Measurements from ENCODE around the gene RAC3. TPM values are rescaled to one million over a fixed set of nuclear protein-coding genes. Genes with fewer than 3 reads are reported as not detected.

RAC3 gene
- total RNA-seq, 1 experiment from 2014 or later, result 120 TPM

- no peak for TF ChIP-seq ZNF274 (IDR thresholded peaks at IDR 0.05; ENCODE audit: low read depth, low read length)
- TF ChIP-seq POLR2AphosphoS5 (IDR thresholded peaks at IDR 0.05; ENCODE audit: low read depth, low read length), result no peak
- TF ChIP-seq EZH2 (IDR thresholded peaks at IDR 0.05), result no peak
- TF ChIP-seq POLR2A (IDR thresholded peaks at IDR 0.05; ENCODE audit: borderline replicate concordance, extremely low read depth, insufficient read depth, insufficient read length), result no peak
- TF ChIP-seq, protein P1, sequence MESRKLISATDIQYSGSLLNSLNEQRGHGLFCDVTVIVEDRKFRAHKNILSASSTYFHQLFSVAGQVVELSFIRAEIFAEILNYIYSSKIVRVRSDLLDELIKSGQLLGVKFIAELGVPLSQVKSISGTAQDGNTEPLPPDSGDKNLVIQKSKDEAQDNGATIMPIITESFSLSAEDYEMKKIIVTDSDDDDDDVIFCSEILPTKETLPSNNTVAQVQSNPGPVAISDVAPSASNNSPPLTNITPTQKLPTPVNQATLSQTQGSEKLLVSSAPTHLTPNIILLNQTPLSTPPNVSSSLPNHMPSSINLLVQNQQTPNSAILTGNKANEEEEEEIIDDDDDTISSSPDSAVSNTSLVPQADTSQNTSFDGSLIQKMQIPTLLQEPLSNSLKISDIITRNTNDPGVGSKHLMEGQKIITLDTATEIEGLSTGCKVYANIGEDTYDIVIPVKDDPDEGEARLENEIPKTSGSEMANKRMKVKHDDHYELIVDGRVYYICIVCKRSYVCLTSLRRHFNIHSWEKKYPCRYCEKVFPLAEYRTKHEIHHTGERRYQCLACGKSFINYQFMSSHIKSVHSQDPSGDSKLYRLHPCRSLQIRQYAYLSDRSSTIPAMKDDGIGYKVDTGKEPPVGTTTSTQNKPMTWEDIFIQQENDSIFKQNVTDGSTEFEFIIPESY (IDR thresholded peaks at IDR 0.05; ENCODE audit: extremely low read depth, insufficient replicate concordance, low read length), result no peak
- TF ChIP-seq RAD21 (IDR thresholded peaks at IDR 0.05; ENCODE audit: low read depth), result no peak
- TF ChIP-seq, protein P2, sequence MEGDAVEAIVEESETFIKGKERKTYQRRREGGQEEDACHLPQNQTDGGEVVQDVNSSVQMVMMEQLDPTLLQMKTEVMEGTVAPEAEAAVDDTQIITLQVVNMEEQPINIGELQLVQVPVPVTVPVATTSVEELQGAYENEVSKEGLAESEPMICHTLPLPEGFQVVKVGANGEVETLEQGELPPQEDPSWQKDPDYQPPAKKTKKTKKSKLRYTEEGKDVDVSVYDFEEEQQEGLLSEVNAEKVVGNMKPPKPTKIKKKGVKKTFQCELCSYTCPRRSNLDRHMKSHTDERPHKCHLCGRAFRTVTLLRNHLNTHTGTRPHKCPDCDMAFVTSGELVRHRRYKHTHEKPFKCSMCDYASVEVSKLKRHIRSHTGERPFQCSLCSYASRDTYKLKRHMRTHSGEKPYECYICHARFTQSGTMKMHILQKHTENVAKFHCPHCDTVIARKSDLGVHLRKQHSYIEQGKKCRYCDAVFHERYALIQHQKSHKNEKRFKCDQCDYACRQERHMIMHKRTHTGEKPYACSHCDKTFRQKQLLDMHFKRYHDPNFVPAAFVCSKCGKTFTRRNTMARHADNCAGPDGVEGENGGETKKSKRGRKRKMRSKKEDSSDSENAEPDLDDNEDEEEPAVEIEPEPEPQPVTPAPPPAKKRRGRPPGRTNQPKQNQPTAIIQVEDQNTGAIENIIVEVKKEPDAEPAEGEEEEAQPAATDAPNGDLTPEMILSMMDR (IDR thresholded peaks at IDR 0.05 in 2 of 3, conservative IDR thresholded peaks at IDR 0.05 in 1 of 3; ENCODE audit: borderline replicate concordance in 1 of 3, insufficient read depth in 1 of 3, low read depth in 2 of 3, low read length in 2 of 3), result no peak
- TF ChIP-seq, protein P3, sequence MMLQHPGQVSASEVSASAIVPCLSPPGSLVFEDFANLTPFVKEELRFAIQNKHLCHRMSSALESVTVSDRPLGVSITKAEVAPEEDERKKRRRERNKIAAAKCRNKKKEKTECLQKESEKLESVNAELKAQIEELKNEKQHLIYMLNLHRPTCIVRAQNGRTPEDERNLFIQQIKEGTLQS (IDR thresholded peaks at IDR 0.05), result no peak
- TF ChIP-seq CBX3 (IDR thresholded peaks at IDR 0.05; ENCODE audit: low read depth), result no peak
- Histone ChIP-seq H3K9ac (ENCODE audit: low read length) (peak overlapping the region; percentile 89; the same call in 1 of the 2 replicates), H3K36me3 (ENCODE audit: control insufficient read depth in 1 of 2, insufficient read depth in 2 of 2, low read length in 2 of 2) (peaks cover 13 to 49% of the 10 kb centered on the region in 2 experiments; a peak in 3 of 4 replicates), H2AFZ (ENCODE audit: low read depth, low read length, poor library complexity, severe bottlenecking) (no peak overlapping the region), H3K79me2 (ENCODE audit: insufficient read depth, low read length) (peaks cover 41% of the 10 kb centered on the region), H3K27ac (ENCODE audit: low read depth, low read length) (no peak overlapping the region; the same call in 1 of the 2 replicates), H3K4me3 (replicated peaks in 1 of 2; ENCODE audit: low read depth in 1 of 2, low read length in 2 of 2) (peak overlapping the region in 1 of 2 experiments; percentile 99; a peak in 2 of 4 replicates), H3K9me3 (ENCODE audit: control insufficient read depth in 1 of 2, insufficient read depth in 1 of 2, low read depth in 1 of 2, low read length in 2 of 2) (no peaks in the 10 kb centered on the region), H4K20me1 (ENCODE audit: insufficient read depth) (no peaks in the 10 kb centered on the region; the same call in 1 of the 2 replicates), H3K27me3 (ENCODE audit: insufficient read depth, low read length) (no peaks in the 10 kb centered on the region), H3K4me1 (ENCODE audit: control insufficient read depth in 1 of 2, insufficient read depth in 2 of 2, low read length in 2 of 2) (peaks cover 13 to 34% of the 10 kb centered on the region in 2 experiments; a peak in 3 of 4 replicates), H3K9me2 (ENCODE audit: insufficient read depth) (no peaks in the 10 kb centered on the region), H3K4me2 (ENCODE audit: low read length) (peak overlapping the region; percentile 89)
- POLR2A ChIA-PET, result no interaction called here
- ATAC-seq (no peak), DNase-seq (ENCODE audit: low read depth, low spot score) (no peak)
- no TSS peak for BruUV-seq (replicated peaks)
- intact Hi-C loops (cut with micrococcal nuclease), result no loop called here
- RAD21 ChIA-PET (ENCODE audit: low non-redundant PET in 1 of 2, low total read pairs in 2 of 2, uncharacterized antibody in 2 of 2, unreplicated experiment in 2 of 2), result interaction anchor here in 1 of 2 experiments (1.2 kb wide), 1 partner anchor 23 kb away, joined by 3 read pairs; no protein-coding TSS in a partner anchor
- CTCF ChIA-PET, result interaction anchor here (0.8 kb wide), 1 partner anchor 16 kb away, joined by 3 read pairs; the partner anchor contains the start of gene DCXR
Measured at GRCh38 chr17:82053556-82054263, 22.2 kb downstream of the RAC3 start.
